Caco-2 (cell line): ENCODE data around the gene PRSS22. TPM values are rescaled to one million over a fixed set of nuclear protein-coding genes. Genes with fewer than 3 reads are reported as not detected.

Source experiments
- BruUV-seq: library from RNA; stranded (reverse); fragments of 400-500 nt; replicated peaks from 2 replicates; lab custom pipeline; 2021; lab: Mats Ljungman, UMichigan
- CTCF ChIA-PET: fragments of 300-600 bp; sonication (Branson Sonifier 250); formaldehyde crosslinking; loops from one replicate; lab custom pipeline; 2022; ENCODE audit warnings: antibody characterized with exemption; lab: Charles Lee
- POLR2A ChIA-PET: fragments of 300-600 bp; sonication (Branson Sonifier 250); formaldehyde crosslinking; loops from one replicate; lab custom pipeline; 2022; ENCODE audit warnings: antibody characterized with exemption; lab: Charles Lee
- DNase-seq, 2 experiments: peaks; one replicate each; pipeline versions ENCODE4 v3.0.0 to v3.0.0-alpha.2; 2020 to 2022
- H3K27me3 ChIP-seq: replicated peaks from 2 replicates; pipeline ENCODE4 v1.6.0; 2011; ENCODE audit warnings: low read length; ENCODE audit not compliant: control insufficient read depth, insufficient read depth
- H3K36me3 ChIP-seq: 2 replicates; pipeline ENCODE4 v1.5.1; 2011; ENCODE audit warnings: low read length; ENCODE audit not compliant: control insufficient read depth, insufficient read depth
- H3K4me1 ChIP-seq: fragments of 250-450 bp; sonication (Bioruptor Pico); 2 replicates; pipeline ENCODE4 v1.5.1; 2020; ENCODE audit warnings: mild to moderate bottlenecking
- H3K4me3 ChIP-seq: 2 replicates; pipeline ENCODE4 v1.5.1; 2011; ENCODE audit warnings: low read depth, mild to moderate bottlenecking, control low read depth, low read length
- H3K9me3 ChIP-seq: fragments of 250-450 bp; sonication (Bioruptor Pico); 2 replicates; pipeline ENCODE4 v1.5.1; 2020; ENCODE audit warnings: mild to moderate bottlenecking, moderate library complexity
- H3K27ac Mint-ChIP-seq: one replicate; pipeline ENCODE4 v1.8.0; 2022; ENCODE audit warnings: mixed read lengths; ENCODE audit not compliant: unreplicated experiment
- H3K27me3 Mint-ChIP-seq: one replicate; pipeline ENCODE4 v1.8.0; 2022; ENCODE audit warnings: mixed read lengths; ENCODE audit not compliant: insufficient read depth, unreplicated experiment
- H3K36me3 Mint-ChIP-seq: one replicate; pipeline ENCODE4 v1.8.0; 2022; ENCODE audit warnings: mild to moderate bottlenecking, mixed read lengths; ENCODE audit not compliant: insufficient read depth, unreplicated experiment
- H3K4me1 Mint-ChIP-seq: one replicate; pipeline ENCODE4 v1.8.0; 2022; ENCODE audit warnings: low read depth, mixed read lengths; ENCODE audit not compliant: unreplicated experiment
- H3K4me3 Mint-ChIP-seq: one replicate; pipeline ENCODE4 v1.8.0; 2022; ENCODE audit warnings: mild to moderate bottlenecking, moderate library complexity, mixed read lengths; ENCODE audit not compliant: unreplicated experiment
- H3K9me3 Mint-ChIP-seq: one replicate; pipeline ENCODE4 v1.8.0; 2022; ENCODE audit warnings: mixed read lengths; ENCODE audit not compliant: unreplicated experiment
- intact Hi-C: fragments of 100-400 bp; cut with micrococcal nuclease; formaldehyde crosslinking; loops from one replicate; pipeline ENCODE4 v1.10.0; 2022; ENCODE audit not compliant: unreplicated experiment
- total RNA-seq: library from RNA; stranded (reverse); gene quantifications from 2 replicates; pipeline ENCODE4 v1.2.3, GENCODE V29; 2022
- TF ChIP-seq, protein P1 (sequence below), 2 experiments: fragments of 200-600 bp in 1 of 2; IDR thresholded peaks; 1 replicate in 1 of 2; 2 replicates in 1 of 2; pipeline versions ENCODE4 v1.5.1 to v1.8.0; 2011 to 2022; ENCODE audit warnings: antibody characterized with exemption in 1 of 2, control low read depth in 1 of 2, inconsistent platforms in 1 of 2, low read depth in 1 of 2, low read length in 1 of 2, mild to moderate bottlenecking in 1 of 2, moderate library complexity in 1 of 2; ENCODE audit not compliant: insufficient read depth in 1 of 2, severe bottlenecking in 1 of 2, unreplicated experiment in 1 of 2

The PRSS22 gene
- total RNA-seq, 1 experiment from 2014 or later, result 131 TPM

DNA sequence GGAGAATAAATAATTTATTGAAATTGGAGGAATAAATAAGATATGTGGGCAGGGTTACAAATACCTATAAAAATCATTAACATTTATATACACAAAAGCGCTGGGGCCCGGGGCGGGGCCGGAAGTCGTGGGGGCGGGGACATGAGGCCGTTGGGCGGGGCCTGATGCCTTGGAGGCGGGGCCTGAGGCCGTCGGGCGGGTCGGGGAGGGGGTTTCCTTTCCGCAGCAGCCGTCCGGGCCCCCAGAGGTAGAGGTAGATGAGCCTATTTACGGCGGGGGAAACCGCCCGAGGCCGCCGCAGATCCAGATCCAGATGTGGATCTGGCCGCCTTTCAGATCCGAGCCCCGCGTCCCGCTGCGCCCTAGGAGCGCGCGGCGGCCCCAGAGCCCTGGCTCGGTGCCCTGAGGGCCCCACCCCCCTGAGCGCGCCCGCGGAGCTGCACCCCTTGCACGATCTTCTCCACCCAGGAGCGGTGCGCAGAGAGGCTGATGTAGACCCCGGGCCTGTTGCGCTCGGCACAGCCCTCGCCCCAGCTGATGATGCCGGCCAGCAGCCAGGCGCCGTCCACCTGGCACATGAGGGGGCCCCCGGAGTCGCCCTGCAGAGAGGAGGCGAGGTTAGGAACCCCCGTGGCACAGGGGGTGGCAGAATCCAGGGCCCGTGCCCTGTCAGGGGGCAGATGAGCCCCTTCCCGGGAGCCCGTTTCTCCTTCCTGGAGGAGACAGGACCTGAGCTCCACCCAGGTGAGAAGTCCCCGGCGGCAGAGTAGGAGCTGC lies 5.1 kb downstream of the PRSS22 start:
- TF ChIP-seq, protein P1, sequence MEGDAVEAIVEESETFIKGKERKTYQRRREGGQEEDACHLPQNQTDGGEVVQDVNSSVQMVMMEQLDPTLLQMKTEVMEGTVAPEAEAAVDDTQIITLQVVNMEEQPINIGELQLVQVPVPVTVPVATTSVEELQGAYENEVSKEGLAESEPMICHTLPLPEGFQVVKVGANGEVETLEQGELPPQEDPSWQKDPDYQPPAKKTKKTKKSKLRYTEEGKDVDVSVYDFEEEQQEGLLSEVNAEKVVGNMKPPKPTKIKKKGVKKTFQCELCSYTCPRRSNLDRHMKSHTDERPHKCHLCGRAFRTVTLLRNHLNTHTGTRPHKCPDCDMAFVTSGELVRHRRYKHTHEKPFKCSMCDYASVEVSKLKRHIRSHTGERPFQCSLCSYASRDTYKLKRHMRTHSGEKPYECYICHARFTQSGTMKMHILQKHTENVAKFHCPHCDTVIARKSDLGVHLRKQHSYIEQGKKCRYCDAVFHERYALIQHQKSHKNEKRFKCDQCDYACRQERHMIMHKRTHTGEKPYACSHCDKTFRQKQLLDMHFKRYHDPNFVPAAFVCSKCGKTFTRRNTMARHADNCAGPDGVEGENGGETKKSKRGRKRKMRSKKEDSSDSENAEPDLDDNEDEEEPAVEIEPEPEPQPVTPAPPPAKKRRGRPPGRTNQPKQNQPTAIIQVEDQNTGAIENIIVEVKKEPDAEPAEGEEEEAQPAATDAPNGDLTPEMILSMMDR (IDR thresholded peaks at IDR 0.05; ENCODE audit: insufficient read depth in 1 of 2, low read depth in 1 of 2, low read length in 1 of 2, severe bottlenecking in 1 of 2, unreplicated experiment in 1 of 2), result no peak
- Mint-ChIP-seq H3K36me3 (peaks cover 84% of the 10 kb centered on the region), H3K9me3 (peaks cover 12% of the 10 kb centered on the region), H3K4me3 (no peak overlapping the region), H3K27ac (no peak overlapping the region), H3K4me1 (peaks cover 25% of the 10 kb centered on the region), H3K27me3 (no peaks in the 10 kb centered on the region)
- intact Hi-C loops, result no loop called here
- ChIA-PET CTCF (interaction anchor here (2.0 kb wide), 1 partner anchor 14 kb away, joined by 6 read pairs; no protein-coding TSS in a partner anchor), POLR2A (no interaction called here)
- DNase-seq, result peak in 1 of 2 experiments; percentile 9
- 0 out of 2 replicates have a peak, but pooled peaks cover 5% of the 10 kb centered on the region for H3K9me3 ChIP-seq
- BruUV-seq, result no TSS peak
- H3K4me3 ChIP-seq, result no peak overlapping the region
- peaks cover 18% of the 10 kb centered on the region for H3K36me3 ChIP-seq
- H3K4me1 ChIP-seq, result peaks cover 21% of the 10 kb centered on the region
- no peaks in the 10 kb centered on the region for H3K27me3 ChIP-seq

DNA sequence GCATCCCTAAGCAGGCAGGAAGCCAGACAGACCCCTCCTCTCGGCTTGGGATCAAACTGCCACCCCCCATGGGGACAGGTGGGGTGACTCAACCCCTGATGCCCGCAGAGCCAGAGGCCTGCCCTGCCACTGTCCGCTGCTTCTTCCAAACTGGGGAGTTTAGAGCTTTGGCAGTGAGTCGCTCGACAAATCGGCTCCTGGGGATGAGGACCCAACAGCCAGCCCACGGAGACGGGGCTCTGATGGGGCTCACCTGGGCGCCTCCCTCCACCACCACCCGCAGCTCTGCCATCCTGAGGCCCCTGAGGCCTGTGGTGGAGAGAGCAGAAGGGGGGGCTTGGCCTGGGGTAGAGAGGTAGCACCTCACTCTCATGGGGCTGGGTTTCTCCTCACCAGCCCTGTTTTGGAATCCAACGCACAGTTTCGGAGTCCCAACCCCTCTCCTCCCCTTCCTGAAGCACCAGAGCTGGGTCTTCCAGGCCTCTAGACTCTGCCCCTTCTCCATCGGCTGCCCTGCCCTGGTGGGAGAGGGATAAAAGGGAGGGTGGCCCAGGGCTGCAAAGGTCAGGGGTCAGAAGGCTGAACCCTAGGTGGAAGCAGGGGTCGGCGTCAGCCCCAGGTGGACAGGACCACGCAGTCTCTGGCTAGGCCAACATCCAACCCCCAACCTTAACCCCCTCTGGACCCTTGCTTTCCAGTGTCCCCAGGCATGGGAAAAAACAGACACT lies 5.8 kb downstream of the PRSS22 start:
- Mint-ChIP-seq H3K27me3 (no peaks in the 10 kb centered on the region), H3K36me3 (peaks cover 81% of the 10 kb centered on the region), H3K4me3 (no peak overlapping the region), H3K9me3 (peaks cover 12% of the 10 kb centered on the region), H3K4me1 (peaks cover 25% of the 10 kb centered on the region), H3K27ac (no peak overlapping the region)
- CTCF ChIA-PET, result interaction anchor here (0.6 kb wide), 1 partner anchor 653 kb away, joined by 3 read pairs; no protein-coding TSS in a partner anchor
- H3K27me3 ChIP-seq, result no peaks in the 10 kb centered on the region
- TF ChIP-seq, protein P1 (IDR thresholded peaks at IDR 0.05; ENCODE audit: insufficient read depth in 1 of 2, low read depth in 1 of 2, low read length in 1 of 2, severe bottlenecking in 1 of 2, unreplicated experiment in 1 of 2), result no peak
- DNase-seq, result peak in 1 of 2 experiments; percentile 23
- intact Hi-C loops, result no loop called here
- POLR2A ChIA-PET, result no interaction called here
- peaks cover 29% of the 10 kb centered on the region for H3K4me1 ChIP-seq
- no TSS peak for BruUV-seq
- peaks cover 18% of the 10 kb centered on the region for H3K36me3 ChIP-seq
- no peak overlapping the region for H3K4me3 ChIP-seq
- 0 out of 2 replicates have a peak, but pooled peaks cover 5% of the 10 kb centered on the region for H3K9me3 ChIP-seq

DNA sequence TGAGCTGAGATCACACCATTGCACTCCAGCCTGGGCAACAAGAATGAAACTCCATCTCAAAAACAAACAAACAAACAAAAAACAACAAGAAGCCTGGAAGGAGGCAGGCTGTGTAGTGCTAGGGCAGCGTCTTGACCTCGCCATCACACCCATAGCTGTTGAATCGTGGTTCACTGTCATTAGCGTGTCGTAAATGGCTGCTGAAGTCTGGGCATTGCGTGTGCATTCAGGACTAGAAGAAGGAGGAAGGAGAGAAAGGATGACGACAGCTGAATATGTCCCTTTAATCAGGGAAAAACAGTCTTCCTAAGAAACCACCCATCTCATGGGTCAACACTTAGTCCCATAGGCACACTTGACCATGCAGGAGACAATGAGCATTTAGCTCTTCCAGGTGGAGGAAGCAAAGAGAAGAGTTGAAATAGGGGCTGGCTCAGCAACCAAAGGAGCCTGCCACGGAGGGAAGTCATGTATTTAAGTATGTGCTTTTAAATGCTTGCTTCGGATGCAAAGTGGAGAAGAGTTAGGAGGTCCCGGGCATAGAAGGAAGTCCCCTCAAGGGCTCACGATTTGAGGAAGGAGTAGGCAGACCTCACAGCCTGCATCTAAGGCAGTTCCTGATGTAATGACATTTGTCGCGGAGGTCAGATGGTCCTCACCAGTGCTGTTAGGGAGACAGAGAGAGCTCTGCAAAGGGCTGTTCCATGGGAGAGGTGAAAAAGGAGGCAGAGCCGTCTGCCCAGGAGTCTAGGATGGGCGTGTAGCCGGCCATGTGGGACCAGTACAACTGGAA lies 8.8 kb downstream of the PRSS22 start:
- BruUV-seq, result no TSS peak
- Histone ChIP-seq H3K9me3 (no peaks in the 10 kb centered on the region), H3K4me1 (peaks cover 39% of the 10 kb centered on the region), H3K36me3 (peaks cover 6% of the 10 kb centered on the region), H3K27me3 (no peaks in the 10 kb centered on the region), H3K4me3 (no peak overlapping the region)
- DNase-seq, result peak in 1 of 2 experiments; percentile 26
- H3K4me3 Mint-ChIP-seq, result no peak overlapping the region
- H3K27me3 Mint-ChIP-seq, result no peaks in the 10 kb centered on the region
- peaks cover 25% of the 10 kb centered on the region for H3K4me1 Mint-ChIP-seq
- peak overlapping the region; percentile 53 for H3K27ac Mint-ChIP-seq
- TF ChIP-seq, protein P1 (IDR thresholded peaks at IDR 0.05; ENCODE audit: insufficient read depth in 1 of 2, low read depth in 1 of 2, low read length in 1 of 2, severe bottlenecking in 1 of 2, unreplicated experiment in 1 of 2), result no peak
- intact Hi-C loops, result loop anchor here (5.0 kb wide), 1 partner anchor 57 kb away; no protein-coding TSS in a partner anchor
- ChIA-PET POLR2A (no interaction called here), CTCF (no interaction called here)
- peaks cover 56% of the 10 kb centered on the region for H3K36me3 Mint-ChIP-seq
- peaks cover 3% of the 10 kb centered on the region for H3K9me3 Mint-ChIP-seq
